Endothelial cell (in vitro differentiated cells): ENCODE measurements around the gene TEX2. TPM values are rescaled to one million over a fixed set of nuclear protein-coding genes. Genes with fewer than 3 reads are reported as not detected.
"Not testable (repeated sequence)": the region's sequence is repeated elsewhere in the genome, so short reads cannot be mapped to it uniquely, and the experiment has no call there.

Source experiments
- DNase-seq: peaks from one replicate; pipeline ENCODE4 v3.0.0; 2021; ENCODE audit warnings: low spot score
- H3K27ac Mint-ChIP-seq: one replicate; pipeline ENCODE4 v1.8.0; 2021; ENCODE audit warnings: mixed read lengths, inconsistent platforms; ENCODE audit not compliant: unreplicated experiment
- H3K27me3 Mint-ChIP-seq: one replicate; pipeline ENCODE4 v1.8.0; 2021; ENCODE audit warnings: mild to moderate bottlenecking, moderate library complexity, mixed read lengths, inconsistent platforms; ENCODE audit not compliant: unreplicated experiment
- H3K36me3 Mint-ChIP-seq: one replicate; pipeline ENCODE4 v1.8.0; 2021; ENCODE audit warnings: mild to moderate bottlenecking, low read depth, mixed read lengths, inconsistent platforms; ENCODE audit not compliant: unreplicated experiment
- H3K4me1 Mint-ChIP-seq: one replicate; pipeline ENCODE4 v1.8.0; 2021; ENCODE audit warnings: mild to moderate bottlenecking, mixed read lengths, inconsistent platforms; ENCODE audit not compliant: unreplicated experiment
- H3K4me3 Mint-ChIP-seq: one replicate; pipeline ENCODE4 v1.8.0; 2021; ENCODE audit warnings: mild to moderate bottlenecking, mixed read lengths, inconsistent platforms; ENCODE audit not compliant: unreplicated experiment
- H3K9me3 Mint-ChIP-seq: one replicate; pipeline ENCODE4 v1.8.0; 2021; ENCODE audit warnings: mixed read lengths, inconsistent platforms; ENCODE audit not compliant: unreplicated experiment
- CTCF ChIP-seq: fragments of 200-600 bp; sonication (generic); IDR thresholded peaks from one replicate; pipeline ENCODE4 v1.5.0; 2021; ENCODE audit warnings: antibody characterized with exemption; ENCODE audit not compliant: unreplicated experiment
- total RNA-seq: library from RNA; stranded (reverse); fragmentation: NEBNext Ultra II Directional; extraction: Animal tissue kit (Norgen Biotek cat#: 25700); gene quantifications from one replicate; pipeline ENCODE4 v1.2.1, GENCODE V29; 2021; ENCODE audit not compliant: unreplicated experiment

The TEX2 gene
- total RNA-seq, 1 donor from 2014 or later, result 16.3 TPM

DNA sequence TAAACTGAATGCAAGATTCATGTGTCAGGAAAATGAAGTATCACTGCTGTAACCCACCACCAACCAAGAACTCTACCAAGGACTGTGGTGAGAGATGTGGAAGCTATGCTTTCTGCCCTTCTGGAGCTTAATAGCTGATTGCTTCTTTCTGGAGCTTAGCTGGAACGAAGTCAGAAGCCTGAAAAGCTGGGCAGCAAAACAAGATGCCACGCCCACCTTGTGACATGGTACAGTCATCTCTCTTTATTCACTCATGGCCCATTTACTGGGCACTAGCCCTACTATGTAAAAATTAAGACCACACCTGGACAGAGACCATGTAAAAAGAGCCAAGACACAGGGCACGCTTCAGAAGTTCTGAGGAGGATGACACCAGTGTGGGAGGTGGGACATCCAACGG, 48.1 kb downstream of the TEX2 start:
- Mint-ChIP-seq H3K27ac (no peak overlapping the region), H3K36me3 (peaks cover 20% of the 10 kb centered on the region), H3K9me3 (no peaks in the 10 kb centered on the region), H3K4me3 (no peak overlapping the region), H3K4me1 (peaks cover 47% of the 10 kb centered on the region), H3K27me3 (no peaks in the 10 kb centered on the region)
- no peak for DNase-seq
- TF ChIP-seq CTCF, result no peak

DNA sequence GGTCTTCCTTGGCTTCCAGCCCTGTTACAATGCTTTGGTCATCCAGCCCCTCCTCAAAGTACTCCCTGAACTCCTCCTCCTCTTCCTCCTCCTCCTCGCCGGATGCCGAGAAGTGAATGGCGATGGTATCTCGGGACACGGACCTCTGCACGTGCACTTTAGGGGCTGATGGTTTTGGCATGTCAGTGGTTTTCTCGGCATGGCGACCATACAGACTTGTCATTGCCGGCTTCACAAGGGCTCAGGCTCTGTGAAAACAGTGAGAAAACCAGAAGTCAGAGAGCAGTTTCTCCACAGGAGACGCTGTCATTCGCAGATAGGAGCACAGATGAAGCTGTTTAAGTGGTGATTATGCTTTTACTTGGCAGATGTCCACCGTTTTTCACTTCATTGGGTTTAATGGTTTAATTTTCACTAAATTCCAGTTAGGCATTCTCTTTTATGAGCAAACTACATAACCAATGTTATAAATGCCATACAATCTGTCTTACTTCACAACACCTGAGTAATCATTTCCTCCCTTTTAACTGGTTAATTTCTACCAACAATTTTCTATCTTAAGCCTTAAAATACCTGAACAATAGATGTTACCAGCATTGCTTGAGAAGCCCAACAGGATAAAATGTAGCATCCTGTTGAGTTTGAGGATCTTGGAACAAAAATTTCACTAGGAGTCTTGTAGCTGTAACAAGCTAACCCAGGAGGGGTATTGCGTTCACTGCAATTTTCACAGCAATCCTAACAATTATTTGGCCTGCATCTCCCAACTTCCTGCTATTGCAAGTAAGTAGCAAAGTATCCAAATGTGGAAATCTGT, 48.9 kb downstream of the TEX2 start:
- Mint-ChIP-seq H3K4me1 (peaks cover 42% of the 10 kb centered on the region), H3K27ac (no peak overlapping the region), H3K9me3 (no peaks in the 10 kb centered on the region), H3K27me3 (no peaks in the 10 kb centered on the region), H3K36me3 (peaks cover 20% of the 10 kb centered on the region), H3K4me3 (no peak overlapping the region)
- DNase-seq, result no peak
- TF ChIP-seq CTCF, result no peak

GRCh38 chr17:64212122-64212521, 50.9 kb downstream of the TEX2 start:
- no peak overlapping the region for H3K27ac Mint-ChIP-seq
- no peak for DNase-seq
- H3K36me3 Mint-ChIP-seq, result peaks cover 17% of the 10 kb centered on the region
- no peaks in the 10 kb centered on the region for H3K9me3 Mint-ChIP-seq
- peaks cover 32% of the 10 kb centered on the region for H3K4me1 Mint-ChIP-seq
- H3K4me3 Mint-ChIP-seq, result no peak overlapping the region
- TF ChIP-seq CTCF, result no peak
- no peaks in the 10 kb centered on the region for H3K27me3 Mint-ChIP-seq

GRCh38 chr17:64209983-64210382, 53.1 kb downstream of the TEX2 start:
- Mint-ChIP-seq H3K27ac (no peak overlapping the region), H3K36me3 (peaks cover 17% of the 10 kb centered on the region), H3K27me3 (no peaks in the 10 kb centered on the region), H3K4me1 (peaks cover 17% of the 10 kb centered on the region), H3K9me3 (no peaks in the 10 kb centered on the region), H3K4me3 (no peak overlapping the region)
- DNase-seq, result no peak
- TF ChIP-seq CTCF, result no peak

- Mint-ChIP-seq H3K27me3 (no peaks in the 10 kb centered on the region), H3K4me3 (no peak overlapping the region), H3K9me3 (no peaks in the 10 kb centered on the region), H3K27ac (no peak overlapping the region), H3K36me3 (peaks cover 17% of the 10 kb centered on the region), H3K4me1 (peaks cover 14% of the 10 kb centered on the region)
- no peak for DNase-seq
- no peak for TF ChIP-seq CTCF
Observed at GRCh38 chr17:64209356-64209941, 53.6 kb downstream of the TEX2 start.

DNA sequence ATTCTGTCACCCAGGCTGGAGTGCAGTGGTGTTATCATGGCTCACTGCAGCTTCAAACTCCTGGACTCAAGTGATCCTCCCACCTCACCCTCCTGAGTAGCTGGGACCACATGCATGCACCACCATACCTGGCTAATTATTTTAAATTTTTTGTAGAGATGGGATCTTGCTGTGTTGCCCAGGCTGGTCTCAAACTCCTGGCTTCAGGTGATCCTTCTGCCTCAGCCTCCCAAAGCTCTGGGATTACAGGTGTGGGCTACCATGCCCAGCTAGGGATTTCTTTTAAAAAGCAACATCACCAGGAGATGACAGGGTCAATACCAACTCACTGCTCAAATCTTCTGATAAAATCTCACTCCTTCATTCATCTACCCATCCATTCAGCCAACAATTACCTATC, 54.4 kb downstream of the TEX2 start:
- not testable (repeated sequence) for H3K27me3 Mint-ChIP-seq, H3K4me1 Mint-ChIP-seq, H3K4me3 Mint-ChIP-seq, H3K27ac Mint-ChIP-seq, H3K9me3 Mint-ChIP-seq, DNase-seq
- H3K36me3 Mint-ChIP-seq, result peaks cover 17% of the 10 kb centered on the region
